SHP77 (cell line): ENCODE data around the gene ATP6AP1.

Source experiments
- DNase-seq, 2 experiments: peaks; one replicate each; lab custom pipeline; 2025; lab: John Stamatoyannopoulos, UW

ATP6AP1 gene

DNA sequence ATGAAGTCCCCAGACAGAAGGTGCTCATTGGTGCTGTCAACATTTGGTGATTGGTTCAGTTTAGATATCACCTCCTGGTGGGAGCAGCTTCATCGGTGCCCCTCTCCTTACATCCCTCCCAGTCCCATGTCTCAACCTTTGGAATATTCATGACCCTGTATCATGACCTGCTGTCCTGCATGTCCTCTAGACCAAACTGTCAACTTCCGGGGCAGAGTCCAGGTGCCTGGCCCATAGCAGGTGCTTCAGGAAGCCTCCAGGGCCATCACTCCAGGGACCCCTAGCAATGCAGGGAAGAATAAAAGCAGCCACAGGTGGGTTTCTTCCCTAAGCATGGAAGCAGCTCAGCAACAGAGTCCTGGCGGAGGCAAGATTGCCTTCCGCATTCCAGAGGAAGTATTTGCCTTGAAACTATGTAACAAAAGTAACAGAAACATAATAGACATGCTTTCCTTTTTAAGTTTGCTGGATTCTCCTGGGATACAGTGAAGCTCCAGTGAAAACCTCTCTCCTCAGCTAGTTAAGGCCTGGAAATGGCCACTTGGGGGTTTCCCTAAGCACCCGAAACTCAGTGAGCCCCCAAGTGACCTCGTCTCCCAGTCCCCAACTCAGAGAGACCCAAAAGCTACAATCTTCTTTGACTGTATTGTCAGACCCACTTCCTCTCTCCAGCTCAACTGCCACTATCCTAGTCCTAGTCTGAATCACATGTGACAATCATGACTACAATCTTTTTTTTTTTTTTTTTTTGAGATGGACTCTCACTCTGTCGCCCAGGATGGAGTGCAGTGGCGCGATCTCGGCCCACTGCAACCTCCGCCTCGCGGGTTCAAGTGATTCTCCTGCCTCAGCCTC lies 1.3 kb upstream of the ATP6AP1 start:
- no peak for DNase-seq

DNA sequence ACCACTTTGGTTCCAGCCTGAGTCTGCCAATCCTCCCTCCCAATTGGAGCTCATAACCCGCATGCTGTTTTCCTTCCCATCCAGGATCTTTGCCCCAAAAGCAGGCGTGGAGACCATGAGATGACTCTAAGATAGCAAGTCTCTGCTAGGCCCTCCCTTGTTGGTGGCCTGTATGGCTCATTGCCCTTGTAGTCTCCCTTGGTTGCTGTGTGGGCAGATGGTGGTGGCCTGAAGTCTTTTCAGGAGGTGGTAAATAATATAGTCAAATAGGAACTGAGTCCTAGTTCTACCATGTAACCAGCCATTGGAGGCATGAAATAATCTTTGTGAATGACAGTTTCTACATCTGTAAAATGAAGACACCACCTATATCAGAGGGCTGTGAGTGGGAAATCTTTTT lies 1.2 kb downstream of the ATP6AP1 start:
- DNase-seq, result no peak

DNA sequence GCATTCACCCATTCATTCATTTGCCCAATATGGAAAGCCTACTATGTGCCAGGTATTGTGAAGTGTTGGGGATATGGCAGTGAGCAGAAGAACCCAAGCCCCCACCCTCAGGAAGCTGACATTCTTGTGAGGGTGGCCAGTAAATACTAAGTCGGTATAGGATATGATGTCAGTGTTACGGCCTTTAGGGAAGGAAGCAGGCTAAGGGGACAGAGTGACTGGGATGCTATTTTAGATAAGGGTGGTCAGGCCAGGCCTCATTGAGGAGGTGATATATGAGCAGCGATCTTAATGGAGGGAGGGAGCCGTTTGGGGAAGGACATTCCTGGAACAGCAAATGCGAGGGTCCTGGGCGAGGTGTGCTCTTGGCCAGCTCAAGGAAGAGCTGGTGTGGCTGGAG lies 2.0 kb downstream of the ATP6AP1 start:
- DNase-seq, result no peak

DNA sequence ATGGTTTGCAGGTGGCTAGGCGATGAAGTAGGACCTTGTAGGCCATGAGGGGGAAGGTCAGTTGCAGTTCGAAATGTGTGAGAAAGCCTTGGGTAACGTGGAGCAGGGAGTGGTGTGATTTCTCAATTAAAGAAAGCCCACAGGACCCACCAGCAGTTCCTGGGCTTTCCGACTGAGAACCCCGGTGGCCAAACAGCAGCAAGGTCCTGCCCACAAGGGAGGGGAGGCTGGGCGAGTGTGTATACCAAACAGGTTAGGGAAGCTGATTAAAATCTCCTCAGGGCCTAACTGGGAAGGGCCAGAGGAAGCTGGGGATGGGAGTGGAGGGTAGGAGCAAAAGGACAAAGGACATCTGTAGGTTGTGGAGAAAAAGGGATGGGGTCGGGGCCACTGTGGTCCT lies 2.4 kb downstream of the ATP6AP1 start:
- DNase-seq, result no peak

DNA sequence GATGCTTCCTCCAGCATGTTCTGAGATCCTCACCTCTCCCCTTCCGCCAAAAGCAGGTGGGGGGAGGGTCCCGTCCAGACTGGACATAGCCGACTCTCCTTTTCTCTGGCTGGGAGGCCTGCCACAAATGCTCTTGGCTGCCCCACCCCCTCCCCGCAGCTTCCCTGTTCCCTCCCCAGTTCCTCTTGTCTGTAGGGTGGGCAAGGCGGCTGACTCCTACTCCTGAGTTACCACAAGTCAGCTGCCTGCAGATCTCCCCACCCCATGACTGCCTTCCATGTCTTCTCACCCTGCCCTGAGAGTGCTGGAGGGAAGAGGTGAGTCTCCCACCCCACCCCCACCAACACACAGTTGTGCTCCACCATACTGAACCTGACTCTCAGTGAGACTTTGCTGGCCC lies 2.9 kb downstream of the ATP6AP1 start:
- no peak for DNase-seq

DNA sequence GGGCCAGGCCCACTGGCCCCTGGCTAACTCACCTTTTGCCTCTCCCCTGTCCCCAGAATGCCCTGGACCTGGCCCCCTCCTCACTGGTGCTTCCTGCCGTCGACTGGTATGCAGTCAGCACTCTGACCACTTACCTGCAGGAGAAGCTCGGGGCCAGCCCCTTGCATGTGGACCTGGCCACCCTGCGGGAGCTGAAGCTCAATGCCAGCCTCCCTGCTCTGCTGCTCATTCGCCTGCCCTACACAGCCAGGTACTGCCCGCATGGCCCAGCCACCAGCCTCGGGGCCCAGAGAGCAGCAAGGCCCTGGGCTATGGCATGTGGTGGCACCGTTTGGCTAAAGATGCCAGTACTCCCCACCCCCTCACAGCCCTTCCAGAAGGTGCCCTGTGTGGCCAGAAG lies 3.7 kb downstream of the ATP6AP1 start:
- no peak for DNase-seq

DNA sequence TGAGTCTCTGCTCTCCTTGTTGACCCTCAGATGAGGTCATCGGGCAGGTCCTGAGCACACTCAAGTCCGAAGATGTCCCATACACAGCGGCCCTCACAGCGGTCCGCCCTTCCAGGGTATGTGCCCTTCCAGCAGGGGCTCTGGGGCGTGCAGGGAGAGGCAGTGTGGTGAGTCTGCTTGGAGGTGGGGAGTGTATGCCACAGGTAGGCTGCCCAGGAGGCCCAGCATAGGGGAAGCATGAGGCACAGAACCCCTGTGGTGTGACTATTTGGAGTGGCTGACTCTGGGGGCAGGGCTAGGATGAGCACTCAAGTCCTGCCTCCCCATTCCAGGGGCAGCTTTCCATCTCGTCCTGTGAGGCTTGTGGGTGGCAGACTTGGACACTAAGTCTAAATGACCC lies 5.1 kb downstream of the ATP6AP1 start:
- DNase-seq, result no peak

DNA sequence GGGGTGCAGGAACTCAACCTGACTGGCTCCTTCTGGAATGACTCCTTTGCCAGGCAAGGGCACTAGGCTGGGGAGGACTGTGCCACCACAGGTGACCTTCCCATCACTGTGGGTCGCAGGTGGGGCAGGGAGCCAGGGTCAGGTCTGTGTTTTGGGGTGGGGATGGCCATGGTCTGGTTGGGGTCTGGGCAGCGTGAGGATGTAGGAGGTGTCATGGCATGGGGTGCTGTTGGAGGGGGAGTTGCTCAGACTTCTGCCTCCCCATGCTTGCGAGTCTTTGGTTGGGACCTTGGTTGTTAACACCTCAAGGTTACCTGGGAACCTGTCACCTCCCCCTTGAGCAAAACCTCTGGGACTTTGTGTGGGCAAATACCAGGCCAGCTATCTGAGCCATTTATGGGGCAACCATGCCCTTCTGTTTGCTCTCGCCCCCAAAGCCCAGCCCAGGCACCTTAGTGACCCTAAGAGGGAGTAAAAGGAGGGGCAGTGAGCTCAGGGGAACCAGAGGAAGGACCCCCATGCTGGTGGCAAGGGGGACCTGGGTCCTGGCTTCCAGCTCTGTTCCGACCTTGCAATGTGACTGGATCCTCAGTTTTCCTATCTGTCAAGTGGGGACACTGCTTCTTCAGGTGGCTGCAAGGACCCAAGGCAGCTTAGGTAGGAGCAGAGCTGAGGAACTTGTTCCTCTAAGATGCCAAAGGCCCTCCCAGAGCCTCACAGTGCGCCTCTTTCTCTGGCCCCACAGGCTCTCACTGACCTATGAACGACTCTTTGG lies 6.1 kb downstream of the ATP6AP1 start:
- DNase-seq, result no peak

DNA sequence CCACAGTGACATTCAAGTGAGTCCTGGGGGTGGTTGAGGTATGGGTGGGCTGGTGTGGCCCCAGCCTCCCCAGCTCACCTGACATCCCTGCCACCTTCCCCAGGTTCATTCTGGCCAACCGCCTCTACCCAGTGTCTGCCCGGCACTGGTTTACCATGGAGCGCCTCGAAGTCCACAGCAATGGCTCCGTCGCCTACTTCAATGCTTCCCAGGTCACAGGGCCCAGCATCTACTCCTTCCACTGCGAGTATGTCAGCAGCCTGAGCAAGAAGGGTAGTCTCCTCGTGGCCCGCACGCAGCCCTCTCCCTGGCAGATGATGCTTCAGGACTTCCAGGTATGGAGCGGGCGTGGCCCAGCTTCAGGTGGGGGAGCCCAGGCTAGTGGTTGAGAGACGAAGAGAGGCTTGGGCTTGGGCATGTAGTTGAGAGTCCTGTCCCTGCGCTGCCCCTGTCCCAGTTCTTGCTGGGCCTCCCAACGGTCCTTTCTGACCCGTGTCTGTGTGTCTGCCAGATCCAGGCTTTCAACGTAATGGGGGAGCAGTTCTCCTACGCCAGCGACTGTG lies 6.8 kb downstream of the ATP6AP1 start:
- no peak for DNase-seq

DNA sequence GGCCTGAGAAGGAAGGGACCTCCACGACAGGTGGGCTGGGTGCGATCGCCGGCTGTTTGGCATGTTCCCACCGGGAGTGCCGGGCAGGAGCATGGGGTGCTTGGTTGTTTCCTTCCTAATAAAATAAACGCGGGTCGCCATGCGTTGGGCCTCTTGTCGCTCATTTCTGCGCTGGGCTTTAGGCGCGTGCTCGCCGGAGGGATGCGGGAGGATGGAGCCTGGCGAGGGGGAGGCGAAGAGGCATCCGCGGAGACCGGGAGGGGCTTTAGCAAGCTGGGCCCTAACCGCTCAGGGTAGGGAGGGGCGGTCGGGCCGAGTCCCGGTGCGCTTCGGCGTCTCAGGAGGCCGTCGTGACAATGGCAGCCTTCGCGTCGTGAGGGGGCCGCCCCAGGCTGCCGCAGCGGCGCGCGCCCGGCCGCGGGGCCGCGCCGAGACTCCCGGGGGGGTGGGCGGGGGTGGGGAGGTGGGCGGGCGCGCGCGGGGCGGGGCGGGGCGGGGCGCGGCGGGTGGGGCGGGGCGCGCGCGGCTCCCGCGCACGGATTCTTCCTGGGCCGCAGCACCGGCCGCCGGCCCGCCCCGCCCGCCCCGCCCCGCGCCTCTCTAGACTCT lies 8.0 kb downstream of the ATP6AP1 start:
- no peak for DNase-seq

DNA sequence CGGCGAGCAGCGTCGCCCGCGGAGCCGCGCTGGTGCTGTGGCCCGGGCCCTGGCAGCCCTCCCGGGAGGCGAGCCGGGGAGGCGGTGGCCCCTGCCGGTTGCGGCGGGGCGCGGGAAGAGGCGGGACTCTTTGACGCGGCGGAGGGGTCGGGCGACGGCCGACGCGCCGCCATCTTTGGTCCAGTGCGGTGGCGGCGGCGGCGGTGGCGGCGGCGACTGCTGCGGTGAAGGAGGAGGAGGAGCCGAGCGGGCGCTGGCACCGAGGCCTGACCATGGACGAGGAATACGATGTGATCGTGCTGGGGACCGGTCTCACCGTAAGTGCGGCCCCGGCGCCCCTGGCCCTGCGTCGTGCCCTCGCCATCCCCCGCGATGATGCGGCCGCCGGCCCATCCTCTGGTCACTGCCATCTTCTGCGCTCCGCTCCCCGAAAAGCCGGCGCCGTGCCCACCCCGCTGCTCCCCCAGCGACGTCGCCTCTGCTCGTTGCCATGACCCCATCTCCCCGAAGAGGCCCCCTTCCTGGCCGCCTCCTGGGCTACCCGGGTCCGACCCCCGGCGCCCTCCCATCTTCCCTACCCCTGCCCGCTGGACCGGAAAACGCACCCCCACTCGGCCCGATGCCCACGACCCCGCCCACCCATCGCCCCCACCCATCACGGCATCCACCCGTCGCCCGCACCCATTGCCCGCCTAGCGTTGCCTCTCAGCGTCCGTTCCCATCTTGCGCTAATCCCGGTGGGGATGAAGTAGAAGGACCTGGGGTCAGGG lies 8.7 kb downstream of the ATP6AP1 start, which contains the start of gene GDI1:
GDI1 (plus strand) TSS at position 172 of the 770 bp plus-strand sequence; CDS start at position 273, 101 bp downstream.
- DNase-seq, result peak in 1 of 2 experiments; percentile 34

DNA sequence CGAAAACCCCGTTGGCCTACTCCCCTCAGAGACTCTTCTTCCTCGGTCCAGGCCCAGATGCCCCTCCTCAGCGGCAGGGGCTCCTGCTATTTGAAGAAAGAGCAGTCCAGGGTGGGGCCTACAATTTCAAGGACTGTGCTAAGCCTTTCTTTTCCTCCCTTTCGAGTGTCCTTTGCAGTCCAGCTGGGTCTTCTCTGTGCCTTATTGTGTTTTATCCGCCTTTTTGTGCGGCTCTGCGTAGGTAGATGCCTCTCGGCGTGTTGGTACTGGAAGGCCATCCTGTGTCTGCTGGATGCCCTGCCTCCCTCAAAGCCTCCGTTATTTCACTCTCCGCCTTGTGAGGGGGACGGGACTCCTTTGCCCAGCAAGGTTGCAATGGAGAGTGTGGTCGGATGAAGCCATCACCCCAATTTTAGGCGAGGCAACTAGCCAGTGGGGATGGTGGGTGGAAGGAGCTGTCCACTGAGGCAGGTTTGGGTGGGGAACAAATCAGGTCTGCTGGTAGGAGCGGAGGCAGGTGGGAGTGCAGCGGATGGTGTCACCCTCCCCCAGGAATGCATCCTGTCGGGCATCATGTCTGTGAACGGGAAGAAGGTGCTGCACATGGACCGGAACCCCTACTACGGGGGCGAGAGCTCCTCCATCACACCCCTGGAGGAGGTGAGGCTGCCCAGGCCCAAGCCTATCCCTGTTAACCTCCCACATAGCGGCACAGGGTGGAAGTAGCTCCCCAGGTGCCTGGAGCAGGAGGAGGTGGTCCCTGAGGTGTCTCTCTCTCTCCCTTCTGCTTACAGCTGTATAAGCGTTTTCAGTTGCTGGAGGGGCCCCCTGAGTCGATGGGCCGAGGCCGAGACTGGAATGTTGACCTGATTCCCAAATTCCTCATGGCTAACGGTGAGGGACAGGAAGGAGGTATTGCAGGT lies 9.8 kb downstream of the ATP6AP1 start:
- DNase-seq, result no peak

DNA sequence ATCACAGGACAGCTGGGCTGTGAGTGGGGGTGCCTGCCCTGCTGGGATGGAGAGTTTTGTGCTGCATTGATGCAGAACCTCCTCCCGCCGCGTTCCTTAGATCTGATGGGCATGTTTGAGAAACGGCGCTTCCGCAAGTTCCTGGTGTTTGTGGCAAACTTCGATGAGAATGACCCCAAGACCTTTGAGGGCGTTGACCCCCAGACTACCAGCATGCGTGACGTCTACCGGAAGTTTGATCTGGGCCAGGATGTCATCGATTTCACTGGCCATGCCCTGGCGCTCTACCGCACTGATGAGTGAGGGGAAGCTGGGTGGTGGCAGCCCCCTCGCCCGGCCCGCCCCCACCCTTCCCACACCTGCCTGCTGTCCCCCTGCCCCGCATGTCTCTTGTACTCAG lies 11.4 kb downstream of the ATP6AP1 start:
- DNase-seq, result no peak

DNA sequence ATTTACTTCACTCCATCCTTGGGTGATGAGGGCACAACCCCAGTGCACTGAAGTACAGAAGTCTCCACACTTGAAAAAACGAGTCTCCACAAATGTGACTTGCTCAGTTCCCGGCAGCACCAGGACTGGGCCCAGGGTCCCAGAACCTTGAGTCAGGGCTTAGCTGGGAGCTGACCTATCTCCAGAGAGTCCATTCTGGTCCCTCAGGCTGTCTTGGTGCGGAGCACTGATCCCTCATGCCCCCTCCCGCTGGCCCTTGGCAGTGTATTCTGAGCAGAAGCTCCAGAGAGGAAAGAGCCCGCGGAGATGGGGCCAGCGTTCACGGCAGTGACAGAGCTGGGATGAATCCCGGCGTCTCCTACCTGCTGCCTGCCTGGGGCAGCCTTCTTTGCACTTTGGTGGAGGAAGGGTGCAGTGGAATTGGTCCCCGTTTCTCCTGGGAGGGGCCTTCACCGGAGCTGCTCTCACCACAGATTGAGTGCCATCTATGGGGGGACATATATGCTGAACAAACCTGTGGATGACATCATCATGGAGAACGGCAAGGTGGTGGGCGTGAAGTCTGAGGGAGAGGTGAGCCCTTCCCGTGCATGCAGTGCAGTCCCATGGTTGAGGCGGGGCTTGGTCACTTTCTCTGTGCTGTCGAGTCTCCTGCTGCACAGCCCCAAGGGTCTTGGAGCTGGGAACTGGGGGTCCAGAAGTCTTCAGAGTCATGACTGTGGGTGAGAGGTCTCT lies 12.3 kb downstream of the ATP6AP1 start:
- DNase-seq, result no peak

DNA sequence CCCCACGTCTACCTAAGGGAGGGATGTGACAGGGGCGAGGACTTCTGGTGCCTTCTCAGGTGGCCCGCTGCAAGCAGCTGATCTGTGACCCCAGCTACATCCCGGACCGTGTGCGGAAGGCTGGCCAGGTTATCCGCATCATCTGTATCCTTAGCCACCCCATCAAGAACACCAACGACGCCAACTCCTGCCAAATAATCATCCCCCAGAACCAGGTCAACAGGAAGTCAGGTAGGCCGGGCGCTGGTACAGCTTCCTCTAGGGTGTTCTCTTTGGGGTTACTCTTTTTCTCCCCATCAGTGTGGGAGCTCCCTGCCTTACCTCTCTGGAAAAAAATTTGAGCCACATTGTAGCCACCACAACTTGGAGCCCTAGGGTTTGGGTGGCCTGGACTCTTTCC lies 13.1 kb downstream of the ATP6AP1 start:
- no peak for DNase-seq

DNA sequence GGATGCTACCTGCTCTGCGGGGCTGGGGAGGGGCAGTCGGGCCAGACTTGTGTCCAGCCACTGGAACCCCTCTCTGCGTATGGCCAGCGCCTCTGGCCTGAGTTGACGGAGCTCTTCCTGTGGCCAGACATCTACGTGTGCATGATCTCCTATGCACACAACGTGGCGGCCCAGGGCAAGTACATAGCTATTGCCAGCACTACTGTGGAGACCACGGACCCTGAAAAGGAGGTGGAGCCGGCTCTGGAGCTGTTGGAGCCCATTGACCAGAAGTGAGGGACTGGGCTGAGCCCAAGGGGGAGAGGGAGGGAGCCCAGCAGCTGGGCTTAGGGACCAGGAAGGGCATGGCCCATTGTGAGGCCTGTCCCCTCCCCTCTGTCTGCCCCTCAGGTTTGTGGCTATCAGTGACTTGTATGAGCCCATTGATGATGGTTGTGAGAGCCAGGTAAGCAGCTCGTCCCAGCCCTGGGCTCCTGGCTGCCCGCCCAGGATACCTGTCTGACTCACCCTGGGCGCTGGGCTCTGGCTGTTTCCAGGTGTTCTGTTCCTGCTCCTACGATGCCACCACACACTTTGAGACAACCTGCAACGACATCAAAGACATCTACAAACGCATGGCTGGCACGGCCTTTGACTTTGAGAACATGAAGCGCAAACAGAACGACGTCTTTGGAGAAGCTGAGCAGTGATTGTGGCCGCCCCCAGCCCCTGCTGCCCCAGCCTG lies 13.7 kb downstream of the ATP6AP1 start:
- no peak for DNase-seq

DNA sequence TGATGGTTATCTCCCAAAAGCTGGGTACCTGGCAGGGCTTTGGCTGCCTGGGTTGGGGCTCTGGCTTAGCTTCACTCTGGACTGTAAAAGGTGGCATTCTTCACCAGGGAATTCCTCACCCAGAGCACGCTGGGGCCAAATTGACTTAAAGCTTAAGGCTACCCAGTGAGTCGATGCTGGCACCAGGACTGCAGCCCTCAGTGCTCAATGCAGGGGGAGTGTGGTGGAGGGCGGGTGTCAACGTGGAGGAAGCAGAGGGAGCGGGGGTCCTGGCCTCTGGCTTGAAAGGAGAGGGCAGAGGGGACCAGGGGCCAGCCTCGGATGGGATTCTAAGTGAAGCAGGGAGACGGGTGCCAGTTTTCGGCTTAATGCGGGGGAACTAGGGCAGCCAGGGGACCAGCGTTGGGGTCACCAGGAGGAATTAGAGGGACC lies 15.0 kb downstream of the ATP6AP1 start:
- DNase-seq, result no peak

DNA sequence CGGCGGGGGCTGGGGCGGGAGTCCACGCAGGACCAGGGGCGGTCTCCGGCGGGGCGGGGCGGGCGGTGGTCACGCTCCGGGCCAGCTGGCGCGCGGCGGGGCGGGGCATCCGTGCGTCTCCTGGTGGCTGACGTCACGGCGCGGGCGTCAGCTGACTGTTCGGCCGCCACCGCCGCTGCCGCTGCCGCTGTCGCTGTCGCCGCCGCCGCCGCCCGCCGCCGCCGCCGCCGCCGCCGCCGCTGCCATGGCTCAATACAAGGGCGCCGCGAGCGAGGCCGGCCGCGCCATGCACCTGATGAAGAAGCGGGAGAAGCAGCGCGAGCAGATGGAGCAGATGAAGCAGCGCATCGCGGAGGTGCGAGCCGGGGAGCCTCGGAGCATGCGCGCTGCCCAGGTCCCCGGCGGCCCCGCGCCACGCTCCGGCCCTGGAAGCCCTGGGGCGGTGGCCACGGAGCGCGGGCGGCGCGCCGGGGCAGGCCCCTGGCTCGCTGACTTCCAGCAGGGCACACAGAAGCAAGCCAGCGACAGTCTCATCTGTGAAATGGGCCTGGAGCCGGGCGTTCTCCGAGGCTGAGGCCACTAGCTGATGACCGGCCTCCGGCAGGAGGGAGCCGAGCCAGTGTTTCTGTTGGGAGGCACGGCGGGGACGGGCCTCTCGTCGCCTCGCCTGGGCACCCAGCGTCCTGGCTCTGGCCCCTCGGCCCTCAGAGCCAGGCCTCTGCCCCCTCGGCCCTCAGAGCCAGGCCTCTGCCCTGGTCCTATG lies 15.7 kb downstream of the ATP6AP1 start, which contains the start of gene FAM50A:
FAM50A (plus strand) TSS at position 150 of the 763 bp plus-strand sequence; CDS start at position 245, 95 bp downstream.
- DNase-seq, result peak in 1 of 2 experiments; percentile 50
